GM12865 (cell line): ENCODE data around the gene FAM180A.

Experiments used
- DNase-seq: peaks from one replicate; pipeline ENCODE4 v3.0.0; 2010; ENCODE audit warnings: low read depth
- H3K4me3 ChIP-seq: 2 replicates; pipeline ENCODE4 v1.5.1; 2011; ENCODE audit warnings: mild to moderate bottlenecking, low read depth, low read length, control low read depth
- CTCF ChIP-seq: IDR thresholded peaks from 2 replicates; pipeline ENCODE4 v1.5.1; 2011; ENCODE audit warnings: low read length, control low read depth, low read depth, inconsistent platforms; ENCODE audit not compliant: insufficient read depth; ENCODE audit errors: missing control alignments

Gene FAM180A

GRCh38 chr7:135791543-135792362 is 43.1 kb upstream of the FAM180A start:
- no peak overlapping the region for H3K4me3 ChIP-seq
- no peak for TF ChIP-seq CTCF
- no peak for DNase-seq

GRCh38 chr7:135790371-135790977 is 41.9 kb upstream of the FAM180A start:
- no peak for DNase-seq
- no peak overlapping the region for H3K4me3 ChIP-seq
- TF ChIP-seq CTCF = no peak

- no peak overlapping the region for H3K4me3 ChIP-seq
- TF ChIP-seq CTCF = no peak
- DNase-seq = no peak
Measured at GRCh38 chr7:135789956-135790355, 41.3 kb upstream of the FAM180A start.

GRCh38 chr7:135789431-135789830 is 40.8 kb upstream of the FAM180A start:
- DNase-seq = no peak
- TF ChIP-seq CTCF = no peak
- H3K4me3 ChIP-seq = no peak overlapping the region

GRCh38 chr7:135786911-135787310 is 38.3 kb upstream of the FAM180A start:
- no peak overlapping the region for H3K4me3 ChIP-seq
- TF ChIP-seq CTCF = no peak
- no peak for DNase-seq

GRCh38 chr7:135785065-135785464 is 36.5 kb upstream of the FAM180A start:
- no peak for TF ChIP-seq CTCF
- DNase-seq = no peak
- no peak overlapping the region for H3K4me3 ChIP-seq

- no peak for TF ChIP-seq CTCF
- no peak overlapping the region for H3K4me3 ChIP-seq
- no peak for DNase-seq
Measured at GRCh38 chr7:135784013-135784412, 35.4 kb upstream of the FAM180A start.
